HUES6 (cell line): ENCODE data around the gene AIRE.
A peak's percentile ranks its signal among the peaks of the same experiment; 100 is the strongest.
"Not testable (repeated sequence)": the region's sequence is repeated elsewhere in the genome, so short reads cannot be mapped to it uniquely, and the experiment has no call there.

Experiments used
- H3K27ac ChIP-seq: 2 replicates; pipeline ENCODE4 v1.7.0; 2013; ENCODE audit warnings: low read depth, mild to moderate bottlenecking, low read length, inconsistent platforms
- H3K27me3 ChIP-seq: 2 replicates; pipeline ENCODE4 v1.6.1; 2013; ENCODE audit warnings: low read length; ENCODE audit not compliant: control insufficient read depth, insufficient read depth
- H3K36me3 ChIP-seq: 2 replicates; pipeline ENCODE4 v1.6.1; 2013; ENCODE audit warnings: low read length; ENCODE audit not compliant: control insufficient read depth, insufficient read depth
- H3K4me1 ChIP-seq: 2 replicates; pipeline ENCODE4 v1.6.1; 2013; ENCODE audit warnings: low read length; ENCODE audit not compliant: control insufficient read depth, insufficient read depth
- H3K4me3 ChIP-seq: 2 replicates; pipeline ENCODE4 v1.5.1; 2013; ENCODE audit warnings: low read depth, low read length
- H3K9ac ChIP-seq: one replicate; pipeline ENCODE4 v1.6.1; 2013; ENCODE audit warnings: mild to moderate bottlenecking, low read length
- H3K9me3 ChIP-seq: 2 replicates; pipeline ENCODE4 v1.6.1; 2013; ENCODE audit warnings: low read depth, low read length; ENCODE audit not compliant: control insufficient read depth, insufficient read depth

Gene AIRE

DNA sequence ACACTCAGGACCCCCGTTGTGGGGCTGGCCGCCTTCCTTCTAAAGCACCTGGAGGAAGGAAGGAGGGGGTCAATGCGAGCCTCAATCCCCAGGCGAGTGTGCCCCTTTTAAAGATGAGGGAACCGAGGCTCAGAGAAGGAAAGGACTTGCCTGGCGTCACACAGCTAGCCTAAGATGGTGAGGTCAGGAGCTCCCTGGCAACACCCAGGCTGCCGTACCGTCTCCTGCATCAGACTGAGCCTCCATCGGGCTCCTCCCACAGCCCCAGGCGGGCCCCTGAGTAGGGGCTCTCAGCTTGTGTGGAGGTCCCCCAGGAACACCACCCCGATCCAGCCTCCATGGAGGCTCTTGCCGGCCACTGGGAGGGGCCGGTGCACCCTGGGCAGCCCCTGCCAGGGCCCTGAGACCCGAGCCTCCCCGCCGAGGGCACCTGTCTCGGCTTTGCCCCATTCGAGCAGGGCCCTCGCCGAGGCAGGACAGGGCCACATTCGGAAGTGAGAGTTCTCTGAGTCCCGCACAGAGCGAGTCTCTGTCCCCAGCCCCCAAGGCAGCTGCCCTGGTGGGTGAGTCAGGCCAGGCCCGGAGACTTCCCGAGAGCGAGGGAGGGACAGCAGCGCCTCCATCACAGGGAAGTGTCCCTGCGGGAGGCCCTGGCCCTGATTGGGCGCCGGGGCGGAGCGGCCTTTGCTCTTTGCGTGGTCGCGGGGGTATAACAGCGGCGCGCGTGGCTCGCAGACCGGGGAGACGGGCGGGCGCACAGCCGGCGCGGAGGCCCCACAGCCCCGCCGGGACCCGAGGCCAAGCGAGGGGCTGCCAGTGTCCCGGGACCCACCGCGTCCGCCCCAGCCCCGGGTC lies at the start of gene AIRE:
Gene AIRE, plus strand, starts transcription at position 739 of the 855 bp plus-strand sequence. CDS start 131 bp downstream, outside the sequence.
- peaks cover 26% of the 10 kb centered on the region for H3K27me3 ChIP-seq
- H3K9me3 ChIP-seq: no peaks in the 10 kb centered on the region
- peak within 1 kb of the TSS; percentile 64 for H3K9ac ChIP-seq
- peaks cover 41% of the 10 kb centered on the region for H3K4me1 ChIP-seq
- H3K4me3 ChIP-seq: peak within 1 kb of the TSS; percentile 51
- H3K27ac ChIP-seq: no peak within 1 kb of the TSS
- H3K36me3 ChIP-seq: no peaks in the 10 kb centered on the region

DNA sequence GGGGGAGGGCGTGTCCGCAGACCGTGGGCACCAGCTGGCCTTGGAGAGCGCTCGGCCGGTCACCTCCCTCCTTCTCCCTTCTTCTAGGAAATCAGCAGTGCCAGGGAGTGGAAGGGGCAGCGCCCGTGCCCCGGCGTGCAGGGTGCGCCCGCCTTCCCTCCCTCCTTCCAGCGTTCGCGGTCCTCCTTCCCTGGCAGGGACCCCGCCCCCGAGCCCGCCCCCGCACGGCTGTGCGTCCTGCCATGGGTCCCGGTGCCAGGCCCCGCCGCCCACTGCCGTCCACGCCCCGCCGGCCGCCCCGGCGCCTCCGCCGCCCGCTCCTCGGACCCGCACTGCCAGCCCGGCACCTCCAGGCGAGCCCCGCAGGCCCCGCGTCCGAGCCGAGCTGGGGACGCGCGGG lies 45.3 kb upstream of the AIRE start:
- H3K4me1 ChIP-seq, H3K4me3 ChIP-seq, H3K27ac ChIP-seq, H3K9me3 ChIP-seq, H3K9ac ChIP-seq, H3K36me3 ChIP-seq, H3K27me3 ChIP-seq: not testable (repeated sequence)

DNA sequence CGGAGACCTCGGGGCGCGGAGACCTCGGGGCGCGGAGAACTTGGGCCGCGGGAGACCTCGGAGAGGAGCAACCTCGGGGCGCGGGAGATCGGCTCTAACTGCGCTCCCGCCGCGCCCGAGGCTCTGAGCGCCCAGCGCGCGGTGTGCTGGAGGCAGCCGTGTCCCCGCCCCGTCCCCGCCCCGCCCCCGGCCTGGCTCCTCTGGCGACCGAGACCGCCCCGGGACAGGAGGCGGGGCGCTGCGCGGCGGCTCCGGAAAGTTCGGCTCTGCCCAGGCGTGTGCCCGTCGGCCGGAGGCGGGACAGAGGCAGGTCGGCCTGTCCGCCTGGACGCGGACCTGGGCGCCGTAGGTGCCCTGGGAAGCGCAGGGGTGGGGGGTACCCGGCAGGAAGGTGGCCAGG lies 44.8 kb upstream of the AIRE start, which contains the start of gene ICOSLG:
Gene ICOSLG, minus strand, starts transcription at position 102 of the 400 bp plus-strand sequence. CDS start 126 bp downstream, outside the sequence.
- not testable (repeated sequence) for H3K4me3 ChIP-seq, H3K27me3 ChIP-seq, H3K4me1 ChIP-seq, H3K27ac ChIP-seq, H3K9me3 ChIP-seq, H3K9ac ChIP-seq, H3K36me3 ChIP-seq

DNA sequence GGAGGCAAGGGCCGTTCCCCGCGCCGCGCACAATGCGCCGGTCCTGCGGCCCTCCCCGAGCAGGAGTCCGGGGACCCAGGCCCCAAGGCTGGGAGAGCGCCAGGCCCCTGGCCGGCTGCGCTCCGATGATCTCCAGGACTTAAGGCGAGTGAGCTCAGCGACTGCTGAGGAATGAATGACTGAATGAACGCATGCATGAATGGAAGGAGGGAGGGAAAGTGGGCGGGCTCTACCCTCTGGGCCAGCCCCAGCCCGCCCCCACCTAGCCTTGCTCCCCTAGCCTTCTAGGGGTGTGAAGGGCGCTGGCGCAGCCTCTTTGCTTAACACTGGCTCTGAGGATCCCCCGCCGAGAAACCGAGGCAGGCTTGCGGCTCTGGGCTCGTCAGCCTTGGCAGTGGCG lies 44.4 kb upstream of the AIRE start:
- not testable (repeated sequence) for H3K9ac ChIP-seq, H3K9me3 ChIP-seq, H3K27me3 ChIP-seq, H3K36me3 ChIP-seq, H3K4me1 ChIP-seq, H3K4me3 ChIP-seq, H3K27ac ChIP-seq

DNA sequence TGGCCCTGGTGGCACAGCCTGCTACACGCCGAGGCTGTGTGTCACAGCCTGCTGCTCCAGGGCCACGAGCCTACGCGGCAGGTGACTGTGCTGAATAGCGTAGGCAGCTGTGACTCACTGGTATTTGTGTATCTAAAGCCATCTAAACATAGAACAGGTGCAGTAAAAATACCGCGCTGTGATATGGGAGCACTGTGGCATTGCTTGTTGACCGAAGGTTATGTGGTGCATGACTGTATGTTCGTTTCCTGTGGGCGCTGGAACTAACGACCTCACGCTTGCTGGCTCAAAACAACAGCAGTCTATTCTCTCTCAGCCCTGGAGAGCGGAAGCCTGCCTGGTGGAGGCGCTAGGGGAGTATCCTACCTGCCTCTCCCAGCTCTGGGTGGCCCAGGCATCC lies 41.7 kb upstream of the AIRE start:
- not testable (repeated sequence) for H3K27ac ChIP-seq, H3K27me3 ChIP-seq, H3K9me3 ChIP-seq, H3K4me3 ChIP-seq, H3K36me3 ChIP-seq, H3K9ac ChIP-seq, H3K4me1 ChIP-seq

DNA sequence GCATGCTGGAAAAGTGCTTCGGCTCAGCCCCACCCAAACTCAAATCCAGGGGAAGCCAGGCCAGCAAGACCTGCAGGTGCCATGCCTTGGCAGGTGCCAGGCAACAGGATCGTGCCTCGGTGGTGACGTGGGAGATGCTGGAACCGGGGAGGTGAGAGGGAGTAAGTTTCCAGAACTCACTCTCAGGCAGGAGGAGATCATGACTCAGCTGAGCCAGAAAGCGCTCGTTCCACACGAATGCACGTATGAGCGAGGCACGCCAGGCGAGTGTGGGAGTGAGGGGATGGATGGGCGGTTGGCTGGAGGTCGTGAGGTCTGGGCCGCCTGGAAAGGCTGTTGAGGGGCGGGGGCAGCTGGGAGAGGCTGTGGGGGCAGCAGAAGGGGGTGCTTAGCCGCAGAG lies 37.8 kb upstream of the AIRE start:
- not testable (repeated sequence) for H3K4me1 ChIP-seq, H3K36me3 ChIP-seq, H3K27ac ChIP-seq, H3K9me3 ChIP-seq, H3K4me3 ChIP-seq, H3K27me3 ChIP-seq, H3K9ac ChIP-seq

DNA sequence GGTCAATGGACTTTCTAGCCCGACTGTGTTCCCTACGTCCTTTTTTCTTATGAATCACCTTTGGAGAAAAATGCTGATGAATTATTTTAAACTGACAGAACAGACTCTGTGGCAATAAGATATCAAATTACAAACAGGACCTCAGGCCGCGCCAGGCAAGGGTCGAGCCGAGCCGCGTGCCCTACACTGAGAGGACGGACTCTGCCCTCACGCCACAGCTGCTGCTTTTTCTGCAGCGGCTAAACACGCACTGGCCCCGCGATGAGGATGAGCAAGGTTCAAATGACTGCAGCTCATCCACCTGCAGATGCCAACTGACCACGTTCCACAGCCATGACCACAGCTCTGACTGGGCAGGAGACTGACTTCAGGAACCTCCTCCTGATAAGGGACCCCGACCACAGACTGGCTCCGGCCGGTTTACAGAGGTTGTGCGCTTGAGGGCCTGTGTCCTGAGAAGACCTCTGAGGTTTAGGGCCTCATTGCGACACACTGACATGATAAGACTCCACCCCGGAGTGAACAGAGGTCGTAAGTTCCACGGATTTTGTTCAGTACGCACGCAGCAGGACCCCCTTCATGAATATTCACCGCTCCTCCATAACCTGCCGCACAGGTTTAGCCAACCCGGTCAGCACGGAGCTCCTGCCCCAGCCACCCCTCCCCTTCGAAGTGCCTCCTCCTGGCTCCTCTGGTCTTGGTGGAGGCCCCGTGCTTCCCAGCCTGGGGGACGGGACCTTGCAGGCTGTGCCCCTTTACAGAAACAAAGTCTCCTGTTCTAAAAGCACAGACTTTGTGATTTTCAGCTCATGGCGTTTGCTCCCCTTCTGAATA lies 36.3 kb upstream of the AIRE start:
- H3K36me3 ChIP-seq, H3K9ac ChIP-seq, H3K9me3 ChIP-seq, H3K27me3 ChIP-seq, H3K4me1 ChIP-seq, H3K4me3 ChIP-seq, H3K27ac ChIP-seq: not testable (repeated sequence)

DNA sequence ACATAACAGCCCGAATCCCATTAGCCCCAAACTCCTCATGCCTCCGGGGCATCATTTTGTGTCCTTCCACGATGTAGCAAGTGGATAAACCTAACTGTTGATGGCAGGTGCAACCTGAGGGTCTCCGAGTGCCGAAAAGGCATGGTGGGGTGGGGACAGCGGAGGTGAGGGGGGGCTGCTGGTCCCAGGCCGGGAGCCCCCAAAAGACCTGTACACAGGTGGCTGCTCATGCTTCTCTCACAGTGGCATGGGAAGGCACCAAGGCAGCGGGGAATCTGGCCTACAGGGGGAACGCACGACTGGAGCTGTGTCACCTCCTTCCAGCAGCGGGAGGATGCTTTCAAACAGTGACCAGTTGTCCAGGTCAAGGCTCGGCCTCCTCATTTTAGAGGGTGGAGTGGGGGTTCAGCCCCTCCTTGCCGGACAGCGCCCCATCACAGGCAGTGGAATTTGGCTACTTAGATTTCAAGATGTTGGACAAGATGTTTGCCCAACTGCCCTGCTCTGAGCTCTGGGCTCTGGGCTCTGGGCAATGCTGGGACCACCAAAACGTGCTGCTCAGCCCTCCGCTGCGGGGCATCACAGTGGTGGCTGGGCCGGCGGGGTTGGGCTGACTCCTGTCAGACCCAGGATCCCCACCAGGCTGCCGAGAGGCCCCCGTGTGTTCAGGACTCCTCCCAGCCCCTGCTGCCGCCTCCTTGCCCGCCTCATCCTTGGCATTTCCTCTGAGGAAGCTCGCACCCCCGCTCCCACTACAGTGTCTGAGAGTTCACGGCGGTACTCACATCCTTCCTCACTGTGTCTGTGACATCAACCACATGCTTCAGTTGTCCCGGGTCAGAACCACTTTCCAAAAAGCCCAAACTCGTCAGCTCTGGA lies 31.6 kb upstream of the AIRE start:
- H3K36me3 ChIP-seq: no peaks in the 10 kb centered on the region; the same call in 1 of the 2 replicates
- no peak overlapping the region for H3K9ac ChIP-seq
- H3K27me3 ChIP-seq: no peaks in the 10 kb centered on the region
- H3K27ac ChIP-seq: no peak overlapping the region
- H3K9me3 ChIP-seq: no peaks in the 10 kb centered on the region
- no peak overlapping the region for H3K4me3 ChIP-seq
- no peaks in the 10 kb centered on the region for H3K4me1 ChIP-seq

DNA sequence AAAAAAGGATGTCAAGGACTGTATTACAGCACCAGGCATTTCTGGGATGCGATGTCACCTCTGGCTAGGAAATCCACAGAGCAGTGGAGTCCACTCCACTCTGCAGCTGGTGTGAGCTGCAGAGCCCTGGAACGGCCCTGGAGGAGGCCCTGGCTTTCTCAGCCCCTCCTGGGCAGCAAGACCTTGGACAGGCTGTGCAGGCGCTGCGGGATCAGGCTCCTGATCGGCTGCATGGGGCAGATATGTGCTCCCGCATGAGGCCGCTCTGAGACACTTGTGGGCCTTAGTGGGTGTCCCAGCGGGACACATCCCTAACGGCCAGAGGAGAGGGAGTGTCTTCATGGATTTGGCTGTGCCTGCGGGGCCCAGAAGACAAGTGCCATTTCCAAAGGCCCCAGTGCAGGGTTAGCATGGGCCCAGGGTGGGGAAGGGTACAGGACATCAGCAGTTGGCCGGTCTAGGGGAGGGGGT lies 30.1 kb upstream of the AIRE start:
- H3K9ac ChIP-seq: no peak overlapping the region
- no peaks in the 10 kb centered on the region for H3K27me3 ChIP-seq
- no peak overlapping the region for H3K4me3 ChIP-seq
- H3K4me1 ChIP-seq: no peaks in the 10 kb centered on the region
- no peak overlapping the region for H3K27ac ChIP-seq
- no peaks in the 10 kb centered on the region for H3K9me3 ChIP-seq
- H3K36me3 ChIP-seq: no peaks in the 10 kb centered on the region; the same call in 1 of the 2 replicates

DNA sequence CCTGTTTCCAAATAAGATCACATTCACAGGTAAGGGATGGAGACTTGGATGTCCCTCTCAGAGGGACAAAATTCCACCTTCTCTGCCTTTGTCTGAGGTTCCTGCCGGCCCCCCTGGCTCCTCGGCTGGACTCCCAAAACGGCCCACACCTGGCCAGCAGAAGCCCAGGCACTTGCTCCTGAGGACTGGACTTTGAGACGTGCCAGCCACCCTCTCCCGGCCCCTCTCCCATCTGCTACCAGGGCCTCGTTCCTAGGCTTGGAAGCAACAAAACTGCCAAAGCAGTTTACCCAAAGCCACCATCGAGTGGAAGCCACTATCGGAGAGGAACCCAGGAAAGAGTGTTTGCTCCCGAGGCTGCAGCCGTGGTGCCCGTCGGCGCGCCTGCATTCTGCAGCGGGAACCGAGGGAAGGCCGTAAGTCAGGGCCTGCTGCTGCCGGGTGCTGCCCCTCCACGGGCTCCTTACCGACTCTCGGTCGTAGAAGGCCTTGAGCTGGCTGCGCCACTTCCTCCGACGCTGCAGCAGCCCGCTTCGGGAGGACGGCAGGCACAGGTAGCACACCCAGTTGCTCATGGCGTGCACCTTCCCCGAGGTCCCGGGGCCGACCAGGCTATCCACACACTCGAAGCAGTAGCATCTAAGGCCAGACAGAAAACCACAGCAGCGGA lies 27.5 kb upstream of the AIRE start:
- no peak overlapping the region for H3K4me3 ChIP-seq
- no peaks in the 10 kb centered on the region for H3K27me3 ChIP-seq
- H3K27ac ChIP-seq: no peak overlapping the region
- no peaks in the 10 kb centered on the region; the same call in 1 of the 2 replicates for H3K36me3 ChIP-seq
- peaks cover 13% of the 10 kb centered on the region for H3K4me1 ChIP-seq
- H3K9me3 ChIP-seq: no peaks in the 10 kb centered on the region
- no peak overlapping the region for H3K9ac ChIP-seq
